Frontal cortex (tissue), 4 donors: ENCODE measurements around the gene B3GAT3. TPM values are rescaled to one million over a fixed set of nuclear protein-coding genes. Genes with fewer than 3 reads are reported as not detected.
A peak's percentile ranks its signal among the peaks of the same experiment; 100 is the strongest.
"Not testable (repeated sequence)": the region's sequence is repeated elsewhere in the genome, so short reads cannot be mapped to it uniquely, and the experiment has no call there.

Source experiments
- DNase-seq, 2 donors: peaks; one replicate each; pipeline ENCODE4 v3.0.0; 2012; ENCODE audit warnings: low spot score in 2 of 2
- FAIRE-seq: peaks from 2 replicates; lab custom pipeline; 2012; peaks lifted over from hg19 to GRCh38; lab: Jason Lieb, UNC
- total RNA-seq: library from RNA; depleted of rRNA; stranded (reverse); fragments of >200 nt; gene quantifications from one replicate; pipeline ENCODE4 v1.2.3, GENCODE V29; 2014
- donor health status: control.
- donor health status: control.
- donor health status: control.

The B3GAT3 gene
- total RNA-seq: 21.6 TPM

- DNase-seq: peak; percentile 99
- no peak for FAIRE-seq
These were observed at the start of gene B3GAT3 for GRCh38 chr11:62621567-62622470. Gene B3GAT3 (minus strand): TSS chr11:62621986. CDS start chr11:62621947, 39 bp downstream.

GRCh38 chr11:62671236-62671607 is 49.4 kb upstream of the B3GAT3 start:
- FAIRE-seq (no peak), DNase-seq (no peak)

GRCh38 chr11:62669420-62670161 is 47.8 kb upstream of the B3GAT3 start:
- DNase-seq: no peak

GRCh38 chr11:62667460-62667859 is 45.7 kb upstream of the B3GAT3 start:
- no peak for DNase-seq

More at GRCh38 chr11:62669420-62670161, 47.8 kb upstream of the B3GAT3 start:
- FAIRE-seq: no peak

GRCh38 chr11:62666259-62666926 is 44.6 kb upstream of the B3GAT3 start:
- no peak for FAIRE-seq
- no peak for DNase-seq

More at GRCh38 chr11:62667460-62667859, 45.7 kb upstream of the B3GAT3 start:
- FAIRE-seq: no peak

GRCh38 chr11:62665599-62666258 is 43.9 kb upstream of the B3GAT3 start:
- DNase-seq (peak in 1 of 2 donors; percentile 60), FAIRE-seq (no peak)

- FAIRE-seq: no peak
These were observed 43.4 kb upstream of the B3GAT3 start, which contains the start of the genes C11orf98 and CSKMT for GRCh38 chr11:62665075-62665598. Gene C11orf98 (minus strand): TSS chr11:62665210. CDS start chr11:62665169, 41 bp downstream. Gene CSKMT (plus strand): TSS chr11:62665312. CDS start chr11:62665880, 568 bp downstream.

GRCh38 chr11:62664405-62665074 is 42.8 kb upstream of the B3GAT3 start:
- DNase-seq: no peak
- FAIRE-seq: no peak

More at GRCh38 chr11:62665075-62665598, 43.4 kb upstream of the B3GAT3 start, which contains the start of the genes C11orf98 and CSKMT:
- peak; percentile 92 to 98 for DNase-seq

GRCh38 chr11:62656796-62657429 is 35.1 kb upstream of the B3GAT3 start:
- DNase-seq (no peak), FAIRE-seq (no peak)

GRCh38 chr11:62654297-62654696 is 32.5 kb upstream of the B3GAT3 start:
- FAIRE-seq: no peak

GRCh38 chr11:62652161-62653006 is 30.6 kb upstream of the B3GAT3 start:
- DNase-seq: no peak
- FAIRE-seq: no peak

More at GRCh38 chr11:62654297-62654696, 32.5 kb upstream of the B3GAT3 start:
- no peak for DNase-seq

- DNase-seq, FAIRE-seq: not testable (repeated sequence)
These were observed 28.5 kb upstream of the B3GAT3 start for GRCh38 chr11:62650283-62650682.

GRCh38 chr11:62649486-62649885 is 27.7 kb upstream of the B3GAT3 start:
- FAIRE-seq: no peak
- no peak for DNase-seq

GRCh38 chr11:62648967-62649364 is 27.2 kb upstream of the B3GAT3 start:
- FAIRE-seq (no peak), DNase-seq (no peak)

GRCh38 chr11:62648185-62648966 is 26.6 kb upstream of the B3GAT3 start:
- FAIRE-seq (no peak), DNase-seq (no peak)

- DNase-seq (no peak), FAIRE-seq (no peak)
These were observed 25.8 kb upstream of the B3GAT3 start for GRCh38 chr11:62647609-62648005.
